ENCODE data around the gene PRR27. TPM values are rescaled to one million over a fixed set of nuclear protein-coding genes. Genes with fewer than 3 reads are reported as not detected.

PRR27 gene
- total and polyA plus RNA-seq, 10 of the 15 experiments (the other 5 are each of a cell fraction or from before 2014, with no cell fraction given): not detected

DNA sequence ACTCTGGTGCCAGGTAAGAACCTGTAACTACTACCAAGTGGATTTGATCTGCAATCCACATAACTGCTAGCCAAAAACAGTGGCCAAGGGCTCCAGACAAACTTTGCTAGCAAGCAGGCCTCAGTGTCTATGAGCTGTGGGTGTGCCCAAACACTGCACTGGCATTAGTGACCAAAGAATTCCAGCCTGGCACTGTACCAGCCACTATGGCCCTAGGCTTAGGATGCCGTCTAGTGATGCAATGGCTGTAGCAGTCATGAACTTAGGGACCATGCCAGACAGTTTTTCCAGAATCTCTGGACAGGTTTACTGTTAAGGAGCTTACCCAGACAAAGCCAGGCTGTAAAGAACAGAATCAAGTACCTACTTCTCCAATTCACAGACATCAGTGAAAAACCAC lies 33.7 kb upstream of the PRR27 start:
- TF ChIP-seq, protein P1, sequence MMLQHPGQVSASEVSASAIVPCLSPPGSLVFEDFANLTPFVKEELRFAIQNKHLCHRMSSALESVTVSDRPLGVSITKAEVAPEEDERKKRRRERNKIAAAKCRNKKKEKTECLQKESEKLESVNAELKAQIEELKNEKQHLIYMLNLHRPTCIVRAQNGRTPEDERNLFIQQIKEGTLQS (IDR thresholded peaks at IDR 0.05; ENCODE audit: borderline replicate concordance, extremely low read depth, low read depth, low read length): no peak
- TF ChIP-seq POLR2AphosphoS2 (IDR thresholded peaks at IDR 0.05; ENCODE audit: low read depth, low read length): no peak
- TF ChIP-seq, protein P2, sequence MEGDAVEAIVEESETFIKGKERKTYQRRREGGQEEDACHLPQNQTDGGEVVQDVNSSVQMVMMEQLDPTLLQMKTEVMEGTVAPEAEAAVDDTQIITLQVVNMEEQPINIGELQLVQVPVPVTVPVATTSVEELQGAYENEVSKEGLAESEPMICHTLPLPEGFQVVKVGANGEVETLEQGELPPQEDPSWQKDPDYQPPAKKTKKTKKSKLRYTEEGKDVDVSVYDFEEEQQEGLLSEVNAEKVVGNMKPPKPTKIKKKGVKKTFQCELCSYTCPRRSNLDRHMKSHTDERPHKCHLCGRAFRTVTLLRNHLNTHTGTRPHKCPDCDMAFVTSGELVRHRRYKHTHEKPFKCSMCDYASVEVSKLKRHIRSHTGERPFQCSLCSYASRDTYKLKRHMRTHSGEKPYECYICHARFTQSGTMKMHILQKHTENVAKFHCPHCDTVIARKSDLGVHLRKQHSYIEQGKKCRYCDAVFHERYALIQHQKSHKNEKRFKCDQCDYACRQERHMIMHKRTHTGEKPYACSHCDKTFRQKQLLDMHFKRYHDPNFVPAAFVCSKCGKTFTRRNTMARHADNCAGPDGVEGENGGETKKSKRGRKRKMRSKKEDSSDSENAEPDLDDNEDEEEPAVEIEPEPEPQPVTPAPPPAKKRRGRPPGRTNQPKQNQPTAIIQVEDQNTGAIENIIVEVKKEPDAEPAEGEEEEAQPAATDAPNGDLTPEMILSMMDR (IDR thresholded peaks at IDR 0.05 in 2 of 3, conservative IDR thresholded peaks at IDR 0.05 in 1 of 3; ENCODE audit: control insufficient read depth in 2 of 3, extremely low read depth in 1 of 3, insufficient read depth in 1 of 3, low read depth in 3 of 3, low read length in 3 of 3): no peak
- TF ChIP-seq, protein P3, sequence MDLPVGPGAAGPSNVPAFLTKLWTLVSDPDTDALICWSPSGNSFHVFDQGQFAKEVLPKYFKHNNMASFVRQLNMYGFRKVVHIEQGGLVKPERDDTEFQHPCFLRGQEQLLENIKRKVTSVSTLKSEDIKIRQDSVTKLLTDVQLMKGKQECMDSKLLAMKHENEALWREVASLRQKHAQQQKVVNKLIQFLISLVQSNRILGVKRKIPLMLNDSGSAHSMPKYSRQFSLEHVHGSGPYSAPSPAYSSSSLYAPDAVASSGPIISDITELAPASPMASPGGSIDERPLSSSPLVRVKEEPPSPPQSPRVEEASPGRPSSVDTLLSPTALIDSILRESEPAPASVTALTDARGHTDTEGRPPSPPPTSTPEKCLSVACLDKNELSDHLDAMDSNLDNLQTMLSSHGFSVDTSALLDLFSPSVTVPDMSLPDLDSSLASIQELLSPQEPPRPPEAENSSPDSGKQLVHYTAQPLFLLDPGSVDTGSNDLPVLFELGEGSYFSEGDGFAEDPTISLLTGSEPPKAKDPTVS (IDR thresholded peaks at IDR 0.05; ENCODE audit: low read depth, low read length): no peak
- no peak for TF ChIP-seq YBX1 (IDR thresholded peaks at IDR 0.05)
- no peak for TF ChIP-seq PAX5 (IDR thresholded peaks at IDR 0.05; ENCODE audit: borderline replicate concordance, low read depth, low read length)
- ChIA-PET RAD21 (ENCODE audit: unreplicated experiment) (no interaction called here), POLR2A (no interaction called here), CTCF (interaction anchor here (0.8 kb wide), 1 partner anchor 41 kb away, joined by 3 read pairs; no protein-coding TSS in a partner anchor), SMC1A (ENCODE audit: uncharacterized antibody, unreplicated experiment) (interaction anchor here (0.9 kb wide), 1 partner anchor 28 kb away, joined by 3 read pairs; no protein-coding TSS in a partner anchor)
- ATAC-seq (no peak), FAIRE-seq (peak; percentile 31), DNase-seq (ENCODE audit: low read depth, low spot score) (no peak)
- Histone ChIP-seq H3K79me2 (ENCODE audit: control insufficient read depth, insufficient read depth, low read length) (no peaks in the 10 kb centered on the region), H4K20me1 (ENCODE audit: control insufficient read depth, insufficient read depth) (no peaks in the 10 kb centered on the region), H3K36me3 (ENCODE audit: control insufficient read depth in 2 of 2, insufficient read depth in 2 of 2, low read length in 1 of 2) (no peaks in the 10 kb centered on the region), H2AFZ (ENCODE audit: control insufficient read depth, low read depth, low read length) (no peak overlapping the region), H3K4me3 (no peak overlapping the region), H3K27ac (ENCODE audit: control insufficient read depth, insufficient read depth) (no peak overlapping the region), H3K9ac (ENCODE audit: control insufficient read depth, insufficient read depth, low read length) (no peak overlapping the region), H3K4me1 (ENCODE audit: control insufficient read depth, insufficient read depth, low read length) (no peaks in the 10 kb centered on the region), H3K9me3 (replicated peaks; ENCODE audit: control insufficient read depth, insufficient read depth, low read length) (no peaks in the 10 kb centered on the region), H3K4me2 (ENCODE audit: control insufficient read depth, insufficient read depth) (no peak overlapping the region), H3K27me3 (replicated peaks in 1 of 2; ENCODE audit: control insufficient read depth in 2 of 2, insufficient read depth in 2 of 2, low read length in 1 of 2) (no peaks in the 10 kb centered on the region)
- intact Hi-C loops (cut with micrococcal nuclease; ENCODE audit: unreplicated experiment) (no loop called here), in situ Hi-C loops (cut with MboI) (no loop called here)
- 0% methylated on average over 1 of the region's 1 CpG for WGBS (ENCODE audit: insufficient coverage, insufficient replicate concordance, low lambda C conversion rate, missing lambda C conversion rate)
- no TSS peak for BruUV-seq (replicated peaks)
